GM12878 (cell line): ENCODE results near the gene WDFY3. TPM values are rescaled to one million over a fixed set of nuclear protein-coding genes. Genes with fewer than 3 reads are reported as not detected.

Experiments
- ATAC-seq: fragments of 200-7000 bp; cut with Tn5 transposase; 3 replicates; pipeline ENCODE4 v1.9.1; 2020; ENCODE audit warnings: mild to moderate bottlenecking, moderate library complexity
- BruUV-seq: library from RNA; stranded (reverse); fragments of 400-500 nt; replicated peaks from 2 replicates; lab custom pipeline; 2021; lab: Mats Ljungman, UMichigan
- CTCF ChIA-PET: fragments of 300-600 bp; sonication (Branson Sonifier 250); formaldehyde crosslinking; extraction: SDS; loops from one replicate; lab custom pipeline; 2021; ENCODE audit warnings: inconsistent platforms; lab: Yijun Ruan, JAX
- POLR2A ChIA-PET: fragments of 350-600 bp; formaldehyde crosslinking; extraction: SDS; loops from one replicate; lab custom pipeline; 2021; ENCODE audit warnings: inconsistent platforms; lab: Charles Lee
- RAD21 ChIA-PET: fragments of 300-600 bp; sonication (Branson Sonifier 250); formaldehyde crosslinking; loops from one replicate; lab custom pipeline; 2023; ENCODE audit warnings: antibody characterized with exemption; ENCODE audit not compliant: unreplicated experiment; lab: Charles Lee
- SMC1A ChIA-PET: fragments of 300-600 bp; sonication (Branson Sonifier 250); formaldehyde crosslinking; loops from one replicate; lab custom pipeline; 2023; ENCODE audit not compliant: unreplicated experiment, uncharacterized antibody; lab: Charles Lee
- DNase-seq: peaks from one replicate; pipeline ENCODE4 v3.0.0-alpha.2; 2011; ENCODE audit warnings: low read depth, low spot score
- FAIRE-seq: peaks from 3 replicates; lab custom pipeline; 2011; peaks lifted over from hg19 to GRCh38; lab: Jason Lieb, UNC
- H2AFZ ChIP-seq: 2 replicates; pipeline ENCODE4 v1.6.0; 2011; ENCODE audit warnings: low read depth, low read length, control low read depth; ENCODE audit not compliant: control insufficient read depth
- H3K27ac ChIP-seq: 2 replicates; pipeline ENCODE4 v1.5.1; 2011; ENCODE audit warnings: control low read depth; ENCODE audit not compliant: control insufficient read depth, insufficient read depth
- H3K27me3 ChIP-seq, 2 experiments: replicated peaks in 1 of 2; 2 replicates each; pipeline versions ENCODE4 v1.6.0 to v1.6.1; 2011; ENCODE audit warnings: low read length in 1 of 2; ENCODE audit not compliant: control insufficient read depth in 2 of 2, insufficient read depth in 2 of 2
- H3K36me3 ChIP-seq, 2 experiments: 2 replicates each; pipeline ENCODE4 v1.5.1; 2011; ENCODE audit warnings: low read length in 1 of 2; ENCODE audit not compliant: control insufficient read depth in 2 of 2, insufficient read depth in 2 of 2
- H3K4me1 ChIP-seq: 2 replicates; pipeline ENCODE4 v1.6.1; 2011; ENCODE audit warnings: mild to moderate bottlenecking, low read length, moderate library complexity, mixed read lengths; ENCODE audit not compliant: control insufficient read depth, insufficient read depth
- H3K4me2 ChIP-seq: 2 replicates; pipeline ENCODE4 v1.6.0; 2011; ENCODE audit warnings: control low read depth; ENCODE audit not compliant: control insufficient read depth, insufficient read depth
- H3K4me3 ChIP-seq: fragments of 200-600 bp; sonication (generic); 2 replicates; pipeline ENCODE4 v1.5.1; 2016
- H3K79me2 ChIP-seq: 2 replicates; pipeline ENCODE4 v1.6.0; 2011; ENCODE audit warnings: low read length; ENCODE audit not compliant: control insufficient read depth, insufficient read depth
- H3K9ac ChIP-seq: 2 replicates; pipeline ENCODE4 v1.8.0; 2011; ENCODE audit warnings: low read length, control low read depth, mixed read lengths; ENCODE audit not compliant: control insufficient read depth, insufficient read depth
- H3K9me3 ChIP-seq: replicated peaks from 3 replicates; pipeline ENCODE4 v1.5.1; 2011; ENCODE audit warnings: mild to moderate bottlenecking, low read length; ENCODE audit not compliant: control insufficient read depth, insufficient read depth
- H4K20me1 ChIP-seq: 2 replicates; pipeline ENCODE4 v1.6.0; 2011; ENCODE audit not compliant: control insufficient read depth, insufficient read depth
- ATF7 ChIP-seq: fragments of 450-650 bp; IDR thresholded peaks from 2 replicates; pipeline ENCODE4 v1.6.1; 2016; ENCODE audit warnings: low read depth, mild to moderate bottlenecking
- BRCA1 ChIP-seq: IDR thresholded peaks from 2 replicates; pipeline ENCODE4 v1.6.1; 2011; ENCODE audit warnings: low read depth, low read length, improper control_type of control experiment
- DPF2 ChIP-seq: fragments of 450-650 bp; IDR thresholded peaks from 2 replicates; pipeline ENCODE4 v1.6.1; 2017; ENCODE audit warnings: mild to moderate bottlenecking
- E2F4 ChIP-seq: IDR thresholded peaks from 2 replicates; pipeline ENCODE4 v1.6.1; 2012; ENCODE audit warnings: low read depth, low read length, improper control_type of control experiment
- EGR1 ChIP-seq, 2 experiments: IDR thresholded peaks; 1 replicate in 1 of 2; 2 replicates in 1 of 2; pipeline ENCODE4 v1.6.1; 2011 to 2012; ENCODE audit warnings: low read depth in 2 of 2, low read length in 2 of 2, borderline replicate concordance in 1 of 2, mild to moderate bottlenecking in 1 of 2, moderate library complexity in 1 of 2
- FOXK2 ChIP-seq: fragments of 450-650 bp; IDR thresholded peaks from 2 replicates; pipeline ENCODE4 v1.6.1; 2017; ENCODE audit warnings: mild to moderate bottlenecking, moderate library complexity
- GABPA ChIP-seq: IDR thresholded peaks from 2 replicates; pipeline ENCODE4 v1.6.1; 2014; ENCODE audit warnings: antibody characterized with exemption, low read depth, mild to moderate bottlenecking, inconsistent platforms
- KLF5 ChIP-seq: fragments of 450-650 bp; IDR thresholded peaks from 2 replicates; pipeline ENCODE4 v1.6.1; 2014; ENCODE audit warnings: mild to moderate bottlenecking; ENCODE audit not compliant: partially characterized antibody
- MLLT1 ChIP-seq: fragments of 450-650 bp; IDR thresholded peaks from 2 replicates; pipeline ENCODE4 v1.6.1; 2016; ENCODE audit warnings: mild to moderate bottlenecking
- NBN ChIP-seq: fragments of 450-650 bp; IDR thresholded peaks from 2 replicates; pipeline ENCODE4 v1.6.1; 2016
- NFYA ChIP-seq: IDR thresholded peaks from 2 replicates; pipeline ENCODE4 v1.6.1; 2011; ENCODE audit warnings: low read depth, mild to moderate bottlenecking, low read length, improper control_type of control experiment, borderline replicate concordance
- RAD51 ChIP-seq: fragments of 450-650 bp; IDR thresholded peaks from 2 replicates; pipeline ENCODE4 v1.6.1; 2016; ENCODE audit warnings: moderate library complexity, mild to moderate bottlenecking, inconsistent platforms
- SIN3A ChIP-seq: IDR thresholded peaks from 2 replicates; pipeline ENCODE4 v1.6.1; 2012; ENCODE audit warnings: low read depth, low read length, improper control_type of control experiment
- SMAD1 ChIP-seq: fragments of 450-650 bp; IDR thresholded peaks from 2 replicates; pipeline ENCODE4 v1.6.1; 2018; ENCODE audit warnings: mild to moderate bottlenecking, low read depth; ENCODE audit not compliant: partially characterized antibody
- SREBF1 ChIP-seq: IDR thresholded peaks from 2 replicates; pipeline ENCODE4 v1.6.1; 2012; ENCODE audit warnings: mild to moderate bottlenecking, low read length
- SREBF2 ChIP-seq: IDR thresholded peaks from 2 replicates; pipeline ENCODE4 v1.6.1; 2012; ENCODE audit warnings: mild to moderate bottlenecking, low read length
- SUPT20H ChIP-seq: IDR thresholded peaks from 2 replicates; pipeline ENCODE4 v1.6.1; 2011; ENCODE audit warnings: low read depth, mild to moderate bottlenecking, low read length, moderate library complexity, borderline replicate concordance; ENCODE audit not compliant: control insufficient read depth
- TARDBP ChIP-seq: IDR thresholded peaks from 2 replicates; pipeline ENCODE4 v1.6.1; 2016; ENCODE audit warnings: borderline replicate concordance
- TCF3 ChIP-seq: IDR thresholded peaks from 2 replicates; pipeline ENCODE4 v1.6.1; 2012; ENCODE audit warnings: low read depth, mild to moderate bottlenecking, low read length, borderline replicate concordance; ENCODE audit not compliant: insufficient read depth
- USF1 ChIP-seq: IDR thresholded peaks from 2 replicates; pipeline ENCODE4 v1.6.1; 2011; ENCODE audit warnings: borderline replicate concordance, low read depth, mild to moderate bottlenecking, moderate library complexity, mixed read lengths, low read length; ENCODE audit not compliant: insufficient read depth; ENCODE audit errors: extremely low read length
- WRNIP1 ChIP-seq: IDR thresholded peaks from 2 replicates; pipeline ENCODE4 v1.6.1; 2011; ENCODE audit warnings: low read depth, low read length, improper control_type of control experiment, borderline replicate concordance
- YBX1 ChIP-seq: fragments of 450-650 bp; IDR thresholded peaks from 2 replicates; pipeline ENCODE4 v1.6.1; 2016; ENCODE audit warnings: antibody characterized with exemption
- ZNF207 ChIP-seq: fragments of 450-650 bp; IDR thresholded peaks from 2 replicates; pipeline ENCODE4 v1.6.1; 2014; ENCODE audit warnings: antibody characterized with exemption, mild to moderate bottlenecking, borderline replicate concordance
- WGBS: methylation state at CpG from one replicate; pipeline ENCODE4 v1.1.6; 2016; ENCODE audit warnings: low lambda C conversion rate; ENCODE audit not compliant: insufficient replicate concordance, insufficient coverage; ENCODE audit errors: missing lambda C conversion rate; 5-methylcytosine and 5-hydroxymethylcytosine counted together
- in situ Hi-C: fragments of 300-500 bp; cut with MboI; formaldehyde crosslinking; loops from 9 replicates; pipeline ENCODE4 v1.14.3; 2018; ENCODE audit warnings: mixed read lengths
- intact Hi-C: fragments of 100-400 bp; cut with micrococcal nuclease; formaldehyde crosslinking; loops from one replicate; pipeline ENCODE4 v1.14.2; 2022; ENCODE audit not compliant: unreplicated experiment
- polyA plus RNA-seq, 11 experiments: library from polyadenylated mRNA; depleted of rRNA in 4 of 11; unstranded in 6 of 11; stranded (reverse) in 5 of 11; fragments of >200 nt; fragmentation: Nextera tagmentation in 4 of 11; fragmentation: Illumina TruSeq in 1 of 11; extraction: Ambion mirVana in 4 of 11; extraction: Trizol in 1 of 11; gene quantifications; 1 replicate in 1 of 11; 2 replicates in 10 of 11; pipeline versions ENCODE4 v1.2.1 to v1.2.3, GENCODE V29; 2011 to 2016; ENCODE audit warnings: inconsistent platforms in 2 of 11, missing spikeins in 2 of 11, low read depth in 1 of 11
- total RNA-seq, 4 experiments: library from RNA; depleted of rRNA in 3 of 4; stranded (reverse); fragments of >200 nt in 3 of 4; fragmentation: Illumina TruSeq in 1 of 4; extraction: Trizol in 1 of 4; gene quantifications; 2 replicates each; pipeline versions ENCODE4 v1.2.1 to v1.2.3, GENCODE V29; 2013 to 2021

Gene WDFY3
- total and polyA plus RNA-seq, 10 of the 15 experiments (the other 5 are each of a cell fraction or from before 2014, with no cell fraction given) = 0.01 to 0.23 (median 0.12) TPM; not detected in 2

DNA sequence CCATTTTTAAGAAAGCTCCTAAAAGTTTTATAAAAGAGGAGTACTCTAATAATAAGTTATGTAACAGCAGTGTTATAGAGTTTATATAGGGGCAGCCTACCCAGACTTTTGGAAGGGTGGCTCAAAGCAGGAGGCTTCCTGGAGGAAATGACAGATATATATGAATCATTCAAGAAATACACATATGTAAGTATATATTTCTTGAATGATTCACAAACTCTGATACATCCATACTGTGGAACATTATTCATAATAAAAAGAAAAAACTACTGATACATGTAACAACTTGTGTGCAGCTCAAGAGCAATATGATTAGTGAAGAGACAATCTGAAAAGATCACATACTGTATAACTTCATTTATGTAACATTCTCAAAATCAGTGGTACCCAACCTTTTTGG, 166.2 kb downstream of the WDFY3 start (continued):
- TF ChIP-seq USF1 (no peak), WRNIP1 (no peak), SIN3A (no peak), NFYA (no peak), MLLT1 (no peak), SUPT20H (no peak), FOXK2 (no peak), NBN (no peak), ATF7 (no peak), TCF3 (no peak), DPF2 (no peak), KLF5 (no peak)

GRCh38 chr4:84799318-84799717, 167.2 kb downstream of the WDFY3 start:
- H3K9me3 ChIP-seq = no peaks in the 10 kb centered on the region
- no peaks in the 10 kb centered on the region for H3K36me3 ChIP-seq
- 32% methylated on average over 3 of the region's 3 CpGs for WGBS
- no peaks in the 10 kb centered on the region for H3K27me3 ChIP-seq
- DNase-seq (no peak), ATAC-seq (no peak), FAIRE-seq (no peak)
- no peak overlapping the region for H3K27ac ChIP-seq
- H3K4me1 ChIP-seq = no peaks in the 10 kb centered on the region
- ChIA-PET POLR2A (no interaction called here), SMC1A (no interaction called here), CTCF (no interaction called here), RAD21 (no interaction called here)
- no TSS peak for BruUV-seq
- no peak overlapping the region for H3K4me3 ChIP-seq
- no peaks in the 10 kb centered on the region for H4K20me1 ChIP-seq
- no peak overlapping the region for H3K9ac ChIP-seq
- no peak overlapping the region for H3K4me2 ChIP-seq
- no peaks in the 10 kb centered on the region for H3K79me2 ChIP-seq
- no peak overlapping the region for H2AFZ ChIP-seq
- intact Hi-C loops (no loop called here), in situ Hi-C loops (no loop called here)
- TF ChIP-seq EGR1 (IDR thresholded peaks at IDR 0.05; ENCODE audit: borderline replicate concordance in 1 of 2, low read depth in 2 of 2, low read length in 2 of 2) = no peak
- TF ChIP-seq BRCA1 = no peak
- TF ChIP-seq ZNF207 = no peak
- no peak for TF ChIP-seq SREBF1
- no peak for TF ChIP-seq YBX1
- TF ChIP-seq RAD51 = no peak
- no peak for TF ChIP-seq E2F4
- no peak for TF ChIP-seq SREBF2
- no peak for TF ChIP-seq GABPA
- TF ChIP-seq SMAD1 = no peak
- no peak for TF ChIP-seq TARDBP
